HG02938 (cell line): ENCODE results near the gene CDC123.
"Not testable (repeated sequence)": the region's sequence is repeated elsewhere in the genome, so short reads cannot be mapped to it uniquely, and the experiment has no call there.

Experiments used
- ATAC-seq: cut with Tn5 transposase; IDR thresholded peaks from one replicate; pipeline ENCODE4 v1.9.1; 2021; ENCODE audit warnings: mild to moderate bottlenecking, moderate library complexity; ENCODE audit not compliant: unreplicated experiment

Gene CDC123

GRCh38 chr10:12228851-12229250, 32.9 kb downstream of the CDC123 start:
- ATAC-seq = no peak

- ATAC-seq = not testable (repeated sequence)
These were observed 38.7 kb downstream of the CDC123 start for GRCh38 chr10:12234687-12235086.

GRCh38 chr10:12235116-12235694, 39.2 kb downstream of the CDC123 start:
- no peak for ATAC-seq

GRCh38 chr10:12235796-12236195, 39.8 kb downstream of the CDC123 start:
- no peak for ATAC-seq

- no peak for ATAC-seq
These were observed 41.6 kb downstream of the CDC123 start for GRCh38 chr10:12237265-12238220.

GRCh38 chr10:12238821-12239220, 42.8 kb downstream of the CDC123 start:
- ATAC-seq = no peak

GRCh38 chr10:12241810-12242529, 46.0 kb downstream of the CDC123 start:
- no peak for ATAC-seq

GRCh38 chr10:12243864-12244620, 48.1 kb downstream of the CDC123 start:
- no peak for ATAC-seq

- ATAC-seq = no peak
These were observed 54.2 kb downstream of the CDC123 start for GRCh38 chr10:12250181-12250580.

- not testable (repeated sequence) for ATAC-seq
These were observed 54.7 kb downstream of the CDC123 start for GRCh38 chr10:12250702-12251101.

GRCh38 chr10:12251581-12251980, 55.6 kb downstream of the CDC123 start:
- no peak for ATAC-seq

GRCh38 chr10:12252882-12253546, 57.0 kb downstream of the CDC123 start:
- no peak for ATAC-seq

GRCh38 chr10:12255048-12255447, 59.1 kb downstream of the CDC123 start:
- ATAC-seq = no peak

- ATAC-seq = no peak
These were observed 64.0 kb downstream of the CDC123 start for GRCh38 chr10:12259988-12260387.

GRCh38 chr10:12262278-12262981, 66.4 kb downstream of the CDC123 start:
- ATAC-seq = no peak

- ATAC-seq = peak; percentile 84
These were observed 68.4 kb downstream of the CDC123 start for GRCh38 chr10:12264204-12264940.

- no peak for ATAC-seq
These were observed 73.1 kb downstream of the CDC123 start for GRCh38 chr10:12269056-12269455.

- no peak for ATAC-seq
These were observed 75.2 kb downstream of the CDC123 start for GRCh38 chr10:12271210-12271540.

- not testable (repeated sequence) for ATAC-seq
These were observed 81.9 kb downstream of the CDC123 start for GRCh38 chr10:12277862-12278261.
